MCF 10A (cell line): ENCODE results near the gene ARHGEF26. TPM values are rescaled to one million over a fixed set of nuclear protein-coding genes. Genes with fewer than 3 reads are reported as not detected.

Experiments used
- BruUV-seq: library from RNA; stranded (reverse); fragments of 400-500 nt; replicated peaks from 2 replicates; lab custom pipeline; 2021; lab: Mats Ljungman, UMichigan
- CTCF ChIA-PET: fragments of 300-600 bp; sonication (Branson Sonifier 250); formaldehyde crosslinking; extraction: SDS; loops from one replicate; lab custom pipeline; 2021; ENCODE audit warnings: antibody characterized with exemption, inconsistent platforms; lab: Yijun Ruan, JAX
- POLR2A ChIA-PET: fragments of 300-600, 350-650 bp; sonication (Branson Sonifier 250); formaldehyde crosslinking; extraction: SDS; loops from one replicate; lab custom pipeline; 2020; ENCODE audit warnings: antibody characterized with exemption, inconsistent platforms; lab: Yijun Ruan, JAX
- DNase-seq: peaks from one replicate; pipeline ENCODE4 v3.0.0-alpha.2; 2018; ENCODE audit not compliant: unreplicated experiment
- H3K27ac Mint-ChIP-seq: one replicate; pipeline ENCODE4 v1.8.0; 2022; ENCODE audit warnings: mild to moderate bottlenecking, low read depth, mixed read lengths; ENCODE audit not compliant: unreplicated experiment
- H3K27me3 Mint-ChIP-seq: one replicate; pipeline ENCODE4 v1.8.0; 2022; ENCODE audit warnings: mixed read lengths; ENCODE audit not compliant: insufficient read depth, unreplicated experiment
- H3K36me3 Mint-ChIP-seq: one replicate; pipeline ENCODE4 v1.8.0; 2022; ENCODE audit warnings: mild to moderate bottlenecking, moderate library complexity, mixed read lengths; ENCODE audit not compliant: insufficient read depth, unreplicated experiment
- H3K4me1 Mint-ChIP-seq: one replicate; pipeline ENCODE4 v1.8.0; 2022; ENCODE audit warnings: mixed read lengths; ENCODE audit not compliant: insufficient read depth, unreplicated experiment
- H3K4me3 Mint-ChIP-seq: one replicate; pipeline ENCODE4 v1.8.0; 2022; ENCODE audit warnings: mild to moderate bottlenecking, moderate library complexity, mixed read lengths; ENCODE audit not compliant: unreplicated experiment
- H3K9me3 Mint-ChIP-seq: one replicate; pipeline ENCODE4 v1.8.0; 2022; ENCODE audit warnings: mixed read lengths; ENCODE audit not compliant: unreplicated experiment
- CTCF ChIP-seq: fragments of 200-600 bp; IDR thresholded peaks from one replicate; pipeline ENCODE4 v1.8.0; 2022; ENCODE audit warnings: antibody characterized with exemption, mild to moderate bottlenecking; ENCODE audit not compliant: unreplicated experiment
- intact Hi-C: fragments of 100-400 bp; cut with micrococcal nuclease; formaldehyde crosslinking; loops from 2 replicates; pipeline ENCODE4 v1.14.1; 2022
- total RNA-seq: library from RNA; stranded (reverse); gene quantifications from 2 replicates; pipeline ENCODE4 v1.2.3, GENCODE V29; 2022

Gene ARHGEF26
- total RNA-seq, 1 experiment from 2014 or later: 0.63 TPM

GRCh38 chr3:154089421-154090420 lies 31.5 kb upstream of the ARHGEF26 start:
- H3K4me1 Mint-ChIP-seq: no peaks in the 10 kb centered on the region
- no peaks in the 10 kb centered on the region for H3K27me3 Mint-ChIP-seq
- no peaks in the 10 kb centered on the region for H3K9me3 Mint-ChIP-seq
- POLR2A ChIA-PET: interaction anchor here (0.6 to 1.2 kb wide), 2 partner anchors 31 kb away, joined by 3 read pairs; partner anchors contain the start of gene ARHGEF26
- intact Hi-C loops: no loop called here
- H3K36me3 Mint-ChIP-seq: no peaks in the 10 kb centered on the region
- CTCF ChIA-PET: interaction anchor here (0.7 to 7.5 kb wide), 2 partner anchors 17 to 165 kb away, joined by 4 to 75 read pairs; no protein-coding TSS in a partner anchor
- no peak overlapping the region for H3K4me3 Mint-ChIP-seq
- BruUV-seq: no TSS peak
- DNase-seq: no peak
- no peak for TF ChIP-seq CTCF
- H3K27ac Mint-ChIP-seq: no peak overlapping the region

- H3K4me3 Mint-ChIP-seq: no peak overlapping the region
- no peaks in the 10 kb centered on the region for H3K27me3 Mint-ChIP-seq
- intact Hi-C loops: no loop called here
- no peaks in the 10 kb centered on the region for H3K36me3 Mint-ChIP-seq
- TF ChIP-seq CTCF: no peak
- BruUV-seq: no TSS peak
- H3K9me3 Mint-ChIP-seq: no peaks in the 10 kb centered on the region
- ChIA-PET CTCF (interaction anchor here (0.7 to 7.5 kb wide), 2 partner anchors 161 to 169 kb away, joined by 3 to 75 read pairs; no protein-coding TSS in a partner anchor), POLR2A (no interaction called here)
- H3K27ac Mint-ChIP-seq: no peak overlapping the region
- H3K4me1 Mint-ChIP-seq: no peaks in the 10 kb centered on the region
- DNase-seq: no peak
These were observed 27.1 kb upstream of the ARHGEF26 start for GRCh38 chr3:154094051-154094450.

- Mint-ChIP-seq H3K4me1 (no peaks in the 10 kb centered on the region), H3K9me3 (no peaks in the 10 kb centered on the region), H3K27ac (no peak overlapping the region), H3K36me3 (no peaks in the 10 kb centered on the region), H3K27me3 (no peaks in the 10 kb centered on the region), H3K4me3 (no peak overlapping the region)
- intact Hi-C loops: loop anchor here (1.0 kb wide), 1 partner anchor 157 kb away; no protein-coding TSS in a partner anchor
- peak; percentile 55 for TF ChIP-seq CTCF
- peak; percentile 33 for DNase-seq
- ChIA-PET POLR2A (no interaction called here), CTCF (interaction anchor here (0.6 to 1.2 kb wide), 6 partner anchors 115 to 1624 kb away, joined by 3 to 9 read pairs (median 5); no protein-coding TSS in a partner anchor)
- no TSS peak for BruUV-seq
These were observed 25.3 kb upstream of the ARHGEF26 start for GRCh38 chr3:154095832-154096421.

GRCh38 chr3:154098376-154098775 lies 22.8 kb upstream of the ARHGEF26 start:
- POLR2A ChIA-PET: no interaction called here
- no TSS peak for BruUV-seq
- Mint-ChIP-seq H3K27ac (no peak overlapping the region), H3K27me3 (no peaks in the 10 kb centered on the region), H3K9me3 (no peaks in the 10 kb centered on the region), H3K36me3 (no peaks in the 10 kb centered on the region), H3K4me3 (no peak overlapping the region), H3K4me1 (no peaks in the 10 kb centered on the region)
- intact Hi-C loops: no loop called here
- DNase-seq: no peak
- no peak for TF ChIP-seq CTCF
- CTCF ChIA-PET: interaction anchor here (0.6 to 3.1 kb wide), 6 partner anchors 11 to 160 kb away, joined by 3 to 58 read pairs (median 5); partner anchors contain the start of gene ARHGEF26
